GM19328 (cell line): ENCODE results near the gene HOXD9.

Experiments
- ATAC-seq: cut with Tn5 transposase; IDR thresholded peaks from one replicate; pipeline ENCODE4 v1.9.1; 2021; ENCODE audit warnings: mild to moderate bottlenecking, moderate library complexity; ENCODE audit not compliant: unreplicated experiment

Gene HOXD9

GRCh38 chr2:176124110-176124946, 1.8 kb downstream of the HOXD9 start:
- ATAC-seq = no peak

GRCh38 chr2:176124947-176125771, 2.6 kb downstream of the HOXD9 start:
- ATAC-seq = no peak

- ATAC-seq = no peak
Observed at GRCh38 chr2:176125772-176126054, 3.2 kb downstream of the HOXD9 start.

- ATAC-seq = no peak
Observed at GRCh38 chr2:176126929-176127773, 4.6 kb downstream of the HOXD9 start.

GRCh38 chr2:176127774-176128072, 5.2 kb downstream of the HOXD9 start:
- ATAC-seq = no peak

- ATAC-seq = no peak
Observed at GRCh38 chr2:176128172-176128981, 5.9 kb downstream of the HOXD9 start.

- no peak for ATAC-seq
Observed at GRCh38 chr2:176128982-176129796, 6.7 kb downstream of the HOXD9 start, which contains the start of gene HOXD8. HOXD8 (plus strand) TSS chr2:176129705; CDS start chr2:176130367, 662 bp downstream.

- no peak for ATAC-seq
Observed at GRCh38 chr2:176129813-176130146, 7.3 kb downstream of the HOXD9 start.

- no peak for ATAC-seq
Observed at GRCh38 chr2:176130147-176130956, 7.8 kb downstream of the HOXD9 start.

- no peak for ATAC-seq
Observed at GRCh38 chr2:176130957-176131847, 8.7 kb downstream of the HOXD9 start.

GRCh38 chr2:176131848-176132158, 9.3 kb downstream of the HOXD9 start:
- ATAC-seq = no peak

- ATAC-seq = no peak
Observed at GRCh38 chr2:176132205-176133171, 10.0 kb downstream of the HOXD9 start.

GRCh38 chr2:176133389-176133788, 10.9 kb downstream of the HOXD9 start:
- no peak for ATAC-seq

GRCh38 chr2:176134035-176134434, 11.5 kb downstream of the HOXD9 start:
- ATAC-seq = no peak

- ATAC-seq = no peak
Observed at GRCh38 chr2:176135035-176135440, 12.5 kb downstream of the HOXD9 start.

GRCh38 chr2:176136374-176137251, 14.1 kb downstream of the HOXD9 start:
- ATAC-seq = no peak
